IPS-18c (cell line): ENCODE results near the gene SHANK1.
"Not testable (repeated sequence)": the region's sequence is repeated elsewhere in the genome, so short reads cannot be mapped to it uniquely, and the experiment has no call there.

Source experiments
- H3K4me3 ChIP-seq: 2 replicates; pipeline ENCODE4 v1.7.0; 2013; ENCODE audit warnings: low read depth, mild to moderate bottlenecking, low read length, moderate library complexity; ENCODE audit not compliant: insufficient read depth
- H3K9me3 ChIP-seq: one replicate; pipeline ENCODE4 v1.6.1; 2013; ENCODE audit warnings: mild to moderate bottlenecking, low read length, moderate library complexity; ENCODE audit not compliant: control insufficient read depth, insufficient read depth

Gene SHANK1

DNA sequence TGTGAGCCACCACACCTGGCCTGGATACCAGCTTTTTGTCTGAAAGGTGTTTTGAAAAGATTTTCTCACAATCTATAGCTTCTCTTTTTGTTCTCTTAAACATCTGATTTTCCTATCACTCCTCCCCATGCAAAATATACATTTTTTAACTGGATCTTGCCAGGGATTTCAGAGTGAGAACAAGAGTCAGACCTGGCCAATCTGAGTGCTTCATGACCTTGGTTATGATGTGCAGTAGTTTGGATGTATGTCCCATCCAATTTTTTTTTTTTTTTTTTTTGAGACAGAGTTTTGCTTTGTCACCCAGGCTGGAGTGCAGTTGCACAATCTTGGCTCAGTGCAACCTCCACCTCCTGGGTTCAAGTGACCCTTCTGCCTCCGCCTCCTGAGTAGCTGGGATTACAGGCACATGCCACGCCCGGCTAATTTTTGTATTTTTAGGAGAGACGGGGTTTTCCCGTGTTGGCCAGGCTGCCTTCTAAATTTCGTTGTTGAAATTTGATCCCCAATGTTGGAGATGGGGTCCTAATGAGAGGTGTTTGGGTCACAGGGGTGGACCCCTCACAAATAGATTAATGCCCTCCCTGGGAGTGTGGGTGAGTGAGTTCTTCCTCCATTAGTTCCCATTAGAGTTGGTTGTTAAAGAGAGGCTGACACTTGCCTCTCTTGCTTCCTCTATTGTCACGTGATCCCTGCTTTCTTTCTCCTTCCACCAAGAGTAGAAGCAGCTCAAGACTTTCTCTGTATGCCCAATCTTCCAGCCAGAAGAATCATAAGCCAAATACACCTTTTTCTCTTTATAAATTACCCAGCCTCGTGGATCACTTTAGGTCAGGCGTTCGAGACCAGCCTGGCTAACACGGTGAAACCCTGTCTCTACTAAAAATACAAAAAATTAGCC, 106.8 kb downstream of the SHANK1 start:
- not testable (repeated sequence) for H3K4me3 ChIP-seq, H3K9me3 ChIP-seq
